ENCODE measurements around the gene SLC6A7.

SLC6A7 gene

DNA sequence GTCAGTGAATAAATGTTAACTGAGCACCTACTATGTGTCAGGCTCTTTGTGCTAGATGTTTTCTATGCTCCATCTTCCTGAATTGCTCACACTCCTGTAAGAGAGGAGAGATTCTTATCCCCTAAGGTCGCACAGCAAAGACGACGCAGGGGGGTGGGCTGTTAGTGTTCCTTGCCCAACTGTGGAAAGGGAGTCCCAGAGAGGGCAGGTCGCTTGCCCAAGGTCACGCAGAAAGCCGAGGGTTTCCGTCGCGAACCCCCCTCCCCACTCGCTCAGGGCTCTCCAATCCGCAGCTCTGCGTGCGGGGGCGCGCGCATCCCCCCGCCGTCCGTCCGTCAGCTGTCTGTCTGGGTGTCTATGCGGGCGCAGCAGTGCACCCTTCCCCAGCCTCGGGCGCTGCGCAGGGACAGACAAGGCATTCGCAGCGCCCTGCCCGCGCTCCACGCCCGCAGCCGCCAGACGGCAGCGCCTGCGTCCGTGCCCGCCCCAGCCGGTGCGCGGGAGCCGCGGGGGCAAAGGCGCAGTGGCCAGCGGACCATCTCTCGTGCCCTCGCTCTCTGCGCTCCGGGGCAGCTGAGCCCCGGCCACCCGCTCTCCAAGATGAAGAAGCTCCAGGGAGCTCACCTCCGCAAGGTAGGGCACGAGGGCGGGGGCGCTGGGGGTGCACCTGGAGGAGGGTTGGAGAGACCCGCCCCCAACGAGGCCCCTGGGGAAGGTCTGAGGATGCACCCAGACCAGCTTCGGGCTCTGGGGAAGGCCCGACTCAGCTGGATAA is at the start of gene SLC6A7:
Gene SLC6A7 (plus strand): TSS at position 335 of the 775 bp plus-strand sequence. CDS start 266 bp downstream, at position 601.
- no peak for DNase-seq

DNA sequence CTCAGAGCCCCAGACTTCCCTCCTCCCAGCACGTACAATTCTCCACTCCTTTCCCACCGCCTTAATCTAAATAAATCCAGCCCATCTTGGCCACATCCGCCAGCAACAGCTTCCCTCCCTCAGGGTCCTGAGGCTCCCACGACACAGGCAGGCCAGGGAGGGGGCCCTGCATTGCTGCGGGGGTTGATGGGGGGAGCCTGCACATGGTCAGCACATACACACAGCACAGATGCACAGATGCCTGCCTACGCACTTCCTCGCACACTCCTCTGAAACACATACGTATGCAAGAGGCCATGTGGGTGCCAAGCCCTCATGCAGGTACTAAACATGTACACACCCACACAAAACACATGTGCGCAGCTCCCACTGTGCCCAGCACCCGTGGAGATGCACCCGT is 49.0 kb upstream of the SLC6A7 start:
- DNase-seq = peak; percentile 73

- peak; percentile 91 for DNase-seq
Measured at GRCh38 chr5:150141544-150142184, 48.2 kb upstream of the SLC6A7 start.

GRCh38 chr5:150142185-150142958 is 47.5 kb upstream of the SLC6A7 start:
- DNase-seq = no peak

GRCh38 chr5:150142959-150143349 is 46.9 kb upstream of the SLC6A7 start:
- peak; percentile 95 for DNase-seq

DNA sequence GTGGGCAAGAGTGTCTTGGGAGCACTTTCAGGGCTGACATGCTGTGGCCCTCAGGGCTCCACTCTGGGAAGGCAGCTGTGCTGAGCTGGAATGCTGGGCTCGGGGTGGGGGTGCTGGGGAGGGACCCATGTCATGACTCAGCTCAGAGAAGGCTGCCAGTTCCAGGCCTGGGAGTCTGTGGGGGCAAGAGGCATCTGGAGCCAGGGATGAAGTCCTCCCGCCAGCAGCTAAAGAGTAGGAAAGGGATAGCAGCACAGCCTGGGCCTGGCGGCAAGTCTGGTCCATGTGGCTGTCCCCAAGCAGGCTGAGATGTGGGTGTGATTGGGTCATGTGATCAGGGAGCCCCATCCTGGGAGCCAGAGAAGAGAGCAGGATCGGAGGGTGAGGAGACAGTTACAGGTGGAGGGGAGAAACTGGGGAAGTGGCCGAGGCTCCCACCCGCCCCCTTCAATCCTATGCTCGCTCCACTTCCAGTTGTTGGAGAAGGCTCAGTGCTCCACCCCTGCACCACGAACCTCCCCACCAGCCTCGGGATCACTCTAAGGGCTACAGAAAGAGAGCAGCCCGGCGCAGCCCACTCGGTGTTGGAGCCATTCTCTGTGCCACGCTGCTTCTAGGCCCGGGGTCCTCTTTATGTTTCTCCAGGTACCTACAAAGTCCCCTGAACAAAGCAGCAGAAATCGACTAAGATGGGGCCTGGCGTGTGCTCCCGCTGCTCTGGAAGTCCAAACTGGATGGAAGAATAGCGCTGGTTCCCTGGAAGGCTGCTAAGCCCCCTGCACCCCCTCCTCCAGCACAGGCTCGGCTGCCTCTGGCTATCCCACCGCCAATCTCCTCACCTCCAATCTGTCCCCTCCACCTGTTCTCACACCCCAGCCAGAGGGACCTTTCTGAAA is 46.3 kb upstream of the SLC6A7 start:
- peak; percentile 94 for DNase-seq

DNA sequence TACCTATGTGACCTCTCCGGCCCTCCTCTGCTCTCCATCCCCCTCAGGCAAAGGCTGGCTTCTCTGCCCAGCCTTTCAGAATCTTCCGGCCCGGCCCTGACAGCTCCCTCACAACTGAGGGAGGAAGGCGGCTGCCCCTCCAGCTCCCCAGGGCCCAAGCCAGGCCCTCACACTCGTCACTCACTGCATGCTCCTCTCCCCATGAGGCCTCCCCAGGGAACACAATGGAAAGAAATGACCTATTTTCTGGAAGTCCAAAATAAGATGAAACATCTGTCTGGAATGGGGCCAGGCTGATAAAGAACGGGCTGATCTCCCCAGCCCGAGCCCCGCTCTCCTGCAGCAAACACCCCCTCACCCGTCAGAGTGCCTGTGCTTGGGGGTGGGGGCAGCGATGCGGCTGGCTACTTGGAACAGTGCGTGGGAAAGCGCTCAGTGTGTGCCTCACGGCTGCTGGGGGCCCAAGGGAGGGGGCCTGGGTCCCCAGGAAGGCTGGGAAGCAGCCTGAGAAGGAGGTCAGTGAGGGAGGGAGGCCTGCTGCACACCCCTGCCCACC is 45.5 kb upstream of the SLC6A7 start:
- peak; percentile 40 for DNase-seq

- DNase-seq = no peak
Measured at GRCh38 chr5:150144879-150145278, 45.0 kb upstream of the SLC6A7 start.

DNA sequence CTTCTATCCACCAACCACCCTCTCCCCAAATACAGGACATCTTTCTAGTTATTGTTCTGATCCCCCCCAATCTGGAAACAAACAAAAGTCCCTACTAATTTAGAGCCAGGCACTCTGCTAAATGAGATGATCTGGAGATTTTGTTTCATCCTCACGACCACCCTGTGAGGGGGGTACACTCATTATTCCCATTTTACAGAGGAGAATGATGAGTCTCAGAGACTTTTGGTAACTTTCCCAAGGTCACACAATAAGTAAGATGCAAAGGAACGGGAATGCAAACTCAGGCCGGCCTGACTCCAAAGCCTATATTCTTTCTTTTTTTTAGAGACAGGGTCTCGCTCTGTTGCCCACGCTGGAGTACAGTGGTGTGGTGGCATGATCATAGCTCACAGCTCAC is 43.6 kb upstream of the SLC6A7 start:
- DNase-seq = no peak

DNA sequence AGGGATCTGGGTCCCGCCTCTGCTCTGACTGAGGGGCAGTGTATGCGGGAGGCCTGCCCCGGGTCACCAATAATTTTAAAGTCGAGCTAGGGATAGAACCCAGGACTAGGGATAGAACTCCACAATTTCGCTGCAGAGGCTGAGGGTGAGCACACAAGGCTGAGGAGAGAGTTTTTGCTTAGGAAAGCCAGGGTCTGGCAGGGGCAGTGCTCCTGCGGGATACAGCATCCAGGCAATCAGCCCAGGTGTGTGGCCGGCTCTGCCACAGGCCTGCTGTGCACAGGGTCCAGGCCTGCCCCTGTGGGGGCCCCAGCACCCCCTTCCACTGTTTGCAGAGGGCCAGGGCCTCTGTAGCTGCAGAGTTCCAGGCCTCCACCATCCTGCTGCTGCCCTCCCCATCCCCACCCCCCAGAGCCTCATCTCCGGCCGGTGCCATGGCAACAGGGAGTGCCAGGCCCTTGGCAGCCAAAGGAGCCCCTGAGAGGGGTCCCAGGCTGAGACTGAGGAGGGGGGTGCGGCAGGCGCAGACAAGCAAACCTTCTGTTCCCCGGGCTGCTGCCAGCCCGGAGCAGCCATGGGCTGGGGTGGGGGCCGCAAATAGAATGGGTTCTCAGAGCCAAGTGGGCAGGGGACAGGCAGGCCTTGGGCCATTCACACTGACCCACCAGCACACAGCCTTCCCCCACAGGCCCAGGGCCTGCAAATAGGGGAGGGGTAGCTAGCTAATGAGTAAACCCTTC is 42.8 kb upstream of the SLC6A7 start:
- DNase-seq = no peak

GRCh38 chr5:150147670-150148069 is 42.2 kb upstream of the SLC6A7 start:
- no peak for DNase-seq

GRCh38 chr5:150148117-150148927 is 41.5 kb upstream of the SLC6A7 start:
- no peak for DNase-seq

DNA sequence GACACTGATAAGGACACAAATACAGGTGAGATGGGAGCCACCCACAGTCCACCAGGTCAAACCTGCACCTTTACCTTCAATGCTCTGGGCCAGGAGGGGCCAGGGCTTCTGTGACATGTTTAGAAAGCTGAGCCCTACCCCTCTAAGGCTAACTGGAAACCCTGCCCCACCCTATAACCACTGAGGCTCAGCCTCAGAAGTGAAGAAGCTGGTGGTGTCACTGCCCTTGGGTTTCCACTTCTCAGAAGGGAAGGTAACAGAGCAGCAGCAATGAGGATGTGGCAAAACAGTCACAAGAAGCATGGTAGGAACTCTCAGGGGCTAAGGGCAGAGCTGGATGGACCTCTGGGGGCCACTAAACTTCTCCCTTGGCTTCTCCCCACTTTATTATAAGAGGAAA is 40.2 kb upstream of the SLC6A7 start:
- DNase-seq = no peak

DNA sequence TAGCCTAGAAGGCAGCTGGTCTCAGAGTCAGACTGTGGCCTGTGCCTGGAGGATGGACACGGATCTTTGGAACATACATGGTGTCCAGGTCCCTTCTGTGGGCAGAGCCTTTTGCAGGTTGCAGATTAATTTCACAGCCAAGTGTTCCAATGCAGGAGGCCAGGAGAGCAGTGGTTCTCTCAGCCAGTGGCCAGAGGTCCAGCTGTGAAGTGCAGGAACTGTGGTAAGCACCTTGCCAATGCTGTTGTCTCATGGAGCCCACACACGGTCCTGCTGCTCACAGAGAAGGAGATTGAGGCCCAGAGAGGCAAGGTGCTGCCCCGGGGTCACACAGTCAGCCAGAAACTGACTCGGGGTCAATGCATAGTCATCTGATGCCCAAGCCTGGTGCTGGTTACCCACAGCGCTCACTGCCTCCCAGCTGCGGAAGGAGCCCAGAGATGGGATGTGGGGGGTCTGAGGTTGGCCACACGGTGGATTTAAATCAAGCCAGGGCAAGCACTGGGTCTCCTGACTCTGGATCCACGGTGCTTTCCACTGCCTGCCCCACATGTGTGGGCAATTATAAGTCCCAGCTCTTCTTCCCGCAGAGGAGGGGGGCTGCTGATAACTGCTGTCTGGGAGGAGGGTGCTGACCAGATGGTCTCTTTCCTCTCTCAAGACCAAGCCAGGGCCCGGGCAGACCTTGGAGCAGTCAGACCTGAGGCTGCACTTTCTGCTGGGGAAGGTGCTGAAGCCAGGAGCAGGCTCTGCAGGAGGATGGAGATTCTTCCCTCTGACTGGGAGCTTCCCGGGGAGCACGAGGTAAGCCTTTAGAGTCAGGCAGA is 37.0 kb upstream of the SLC6A7 start:
- DNase-seq = no peak

DNA sequence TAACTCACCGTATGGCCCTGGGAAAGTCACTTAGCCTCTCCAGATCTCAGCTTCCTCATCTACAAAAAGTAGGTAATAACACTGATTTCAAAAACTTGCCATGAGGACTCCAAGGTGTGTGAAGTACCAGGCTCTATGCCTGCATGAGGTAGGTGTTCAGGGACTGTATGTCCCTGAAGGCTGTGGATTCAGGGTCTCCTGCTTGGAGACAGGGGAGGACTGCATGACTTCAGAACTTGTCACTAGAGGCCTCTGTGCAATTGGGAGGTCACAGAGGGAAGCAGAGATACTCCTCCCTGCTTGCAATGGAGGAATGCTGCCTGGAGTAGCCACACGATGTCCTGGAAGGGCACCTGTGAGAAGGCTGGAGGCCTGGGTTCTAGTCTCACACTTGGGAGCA is 36.4 kb upstream of the SLC6A7 start:
- no peak for DNase-seq

DNA sequence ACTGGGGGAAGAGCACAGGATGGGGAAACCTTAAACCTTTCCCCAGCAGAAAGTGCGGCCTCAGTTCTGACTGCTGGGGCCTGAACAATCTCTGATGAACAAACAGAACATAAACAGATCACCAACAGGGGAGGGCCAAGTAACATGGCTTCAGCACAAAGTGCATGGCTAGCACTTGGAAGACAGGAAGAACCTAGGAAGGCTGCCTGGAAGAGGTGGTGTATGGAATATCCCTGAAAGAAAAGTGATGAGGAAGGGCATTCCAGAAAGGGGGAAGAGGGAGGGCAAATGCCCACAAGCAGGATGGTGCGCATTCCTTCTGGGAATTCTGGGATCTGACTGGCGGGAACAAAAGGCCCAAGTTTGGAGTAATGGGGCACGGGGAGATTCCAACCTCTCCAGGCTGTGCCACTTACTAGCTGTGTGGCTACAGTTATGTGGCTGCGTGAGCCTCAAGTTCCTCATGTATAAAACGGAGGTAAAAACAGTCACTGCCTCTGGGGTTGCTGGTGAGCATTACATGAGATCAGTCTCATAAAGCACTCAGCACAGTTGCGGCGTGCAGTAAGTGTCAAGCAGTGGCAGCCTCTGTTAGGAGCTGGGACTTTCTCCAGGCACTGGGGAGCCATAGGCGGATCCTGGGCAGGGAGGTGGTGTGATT is 35.8 kb upstream of the SLC6A7 start:
- DNase-seq = peak; percentile 63

GRCh38 chr5:150154618-150155128 is 35.2 kb upstream of the SLC6A7 start:
- DNase-seq = no peak

GRCh38 chr5:150155258-150156026 is 34.4 kb upstream of the SLC6A7 start, which contains the start of gene PDGFRB:
Gene PDGFRB (minus strand): TSS chr5:150155845. CDS start chr5:150137047, 18,798 bp downstream.
- peak; percentile 76 for DNase-seq
